Thyroid gland (tissue), 4 donors: Measurements from ENCODE around the gene CARNS1. TPM values are rescaled to one million over a fixed set of nuclear protein-coding genes. Genes with fewer than 3 reads are reported as not detected.

ENCODE experiments used
- DNase-seq, 2 donors: peaks; one replicate each; pipeline ENCODE4 v3.0.0-alpha.2; 2019
- H3K27ac ChIP-seq, 3 donors: fragments of 200-600 bp; sonication (generic); 1 replicate in 2 of 3; 2 replicates in 1 of 3; pipeline ENCODE4 v1.5.1; 2016 to 2019; ENCODE audit warnings: mild to moderate bottlenecking in 1 of 3, moderate library complexity in 1 of 3
- H3K27me3 ChIP-seq: fragments of 200-600 bp; sonication (generic); one replicate; pipeline ENCODE4 v1.5.1; 2019
- H3K36me3 ChIP-seq, 2 donors: fragments of 200-600 bp; sonication (generic); one replicate each; pipeline ENCODE4 v1.5.1; 2016 to 2019
- H3K4me1 ChIP-seq, 2 donors: fragments of 200-600 bp; sonication (generic); one replicate each; pipeline ENCODE4 v1.5.1; 2017 to 2019
- H3K4me3 ChIP-seq, 3 donors: fragments of 200-600 bp; sonication (generic); replicated peaks in 1 of 3; 1 replicate in 2 of 3; 2 replicates in 1 of 3; pipeline ENCODE4 v1.5.1; 2016; ENCODE audit warnings: mild to moderate bottlenecking in 1 of 3
- H3K9me3 ChIP-seq: fragments of 200-600 bp; sonication (generic); one replicate; pipeline ENCODE4 v1.5.1; 2017
- CTCF ChIP-seq, 6 experiments: fragments of 200-600 bp in 3 of 6; fragments of 450-650 bp in 3 of 6; sonication (generic) in 3 of 6; IDR thresholded peaks; one replicate each; pipeline ENCODE4 v1.5.1; 2016 to 2019; ENCODE audit warnings: antibody characterized with exemption in 6 of 6, mild to moderate bottlenecking in 2 of 6, inconsistent platforms in 1 of 6, moderate library complexity in 1 of 6
- POLR2A ChIP-seq, 2 donors: fragments of 450-650 bp; IDR thresholded peaks; one replicate each; pipeline ENCODE4 v1.6.1; 2017; ENCODE audit warnings: antibody characterized with exemption in 2 of 2, mild to moderate bottlenecking in 2 of 2, moderate library complexity in 1 of 2
- WGBS, 2 donors: methylation state at CpG; one replicate each; pipeline ENCODE4 v1.1.5; 2017; 5-methylcytosine and 5-hydroxymethylcytosine counted together
- intact Hi-C: fragments of 100-400 bp; cut with DNase I; formaldehyde crosslinking; loops from one replicate; pipeline ENCODE4 v1.15.1; 2023
- total RNA-seq, 4 donors: library from RNA; depleted of rRNA; stranded (reverse); fragments of >200 nt; gene quantifications; one replicate each; pipeline ENCODE4 v1.2.3, GENCODE V29; 2016

The CARNS1 gene
- total RNA-seq, 4 donors from 2014 or later, result 3.8 to 9.8 (median 5.9) TPM

GRCh38 chr11:67466367-67466766, 50.9 kb downstream of the CARNS1 start:
- no peaks in the 10 kb centered on the region for H3K9me3 ChIP-seq
- H3K27me3 ChIP-seq, result no peaks in the 10 kb centered on the region
- peak; percentile 41 to 51 for DNase-seq
- no peak overlapping the region for H3K4me3 ChIP-seq
- intact Hi-C loops, result loop anchor here (5.0 to 10.0 kb wide), 2 partner anchors 44 to 72 kb away; partner anchors contain the start of gene RAD9A
- peaks cover 25 to 52% of the 10 kb centered on the region in 2 donors for H3K4me1 ChIP-seq
- no peaks in the 10 kb centered on the region for H3K36me3 ChIP-seq
- H3K27ac ChIP-seq, result no peak overlapping the region
- 87 to 93% methylated on average over 4 to 5 of the region's 5 CpGs for WGBS, 2 donors
- no peak for TF ChIP-seq POLR2A (IDR thresholded peaks at IDR 0.05)
- no peak for TF ChIP-seq CTCF (IDR thresholded peaks at IDR 0.05)

GRCh38 chr11:67466962-67467771, 51.7 kb downstream of the CARNS1 start:
- DNase-seq, result no peak
- intact Hi-C loops, result loop anchor here (5.0 to 10.0 kb wide), 2 partner anchors 45 to 72 kb away; partner anchors contain the start of gene RAD9A

GRCh38 chr11:67468056-67468455, 52.6 kb downstream of the CARNS1 start:
- no peaks in the 10 kb centered on the region for H3K36me3 ChIP-seq
- H3K9me3 ChIP-seq, result no peaks in the 10 kb centered on the region
- 8 to 10% methylated on average over 5 of the region's 5 CpGs for WGBS, 2 donors
- TF ChIP-seq CTCF (IDR thresholded peaks at IDR 0.05), result no peak
- peak in 1 of 2 donors; percentile 25 for TF ChIP-seq POLR2A (IDR thresholded peaks at IDR 0.05)
- H3K27ac ChIP-seq, result peak overlapping the region; percentile 67 to 75 (median 69)
- peak overlapping the region; percentile 66 to 92 (median 82) for H3K4me3 ChIP-seq
- H3K4me1 ChIP-seq, result peaks cover 25 to 52% of the 10 kb centered on the region in 2 donors
- DNase-seq, result peak; percentile 96 to 97
- intact Hi-C loops, result loop anchor here (5.0 to 10.0 kb wide), 2 partner anchors 46 to 73 kb away; partner anchors contain the start of gene RAD9A
- no peaks in the 10 kb centered on the region for H3K27me3 ChIP-seq

More at GRCh38 chr11:67466962-67467771, 51.7 kb downstream of the CARNS1 start:
- TF ChIP-seq CTCF (IDR thresholded peaks at IDR 0.05), result no peak
- no peak for TF ChIP-seq POLR2A (IDR thresholded peaks at IDR 0.05)
- Histone ChIP-seq H3K9me3 (no peaks in the 10 kb centered on the region), H3K27ac (peak overlapping the region; percentile 67 to 75 (median 69)), H3K27me3 (no peaks in the 10 kb centered on the region), H3K4me1 (peaks cover 25 to 52% of the 10 kb centered on the region in 2 donors), H3K4me3 (no peak overlapping the region), H3K36me3 (no peaks in the 10 kb centered on the region)
- 67 to 68% methylated on average over 10 to 11 of the region's 11 CpGs for WGBS, 2 donors

- 4 to 17% methylated on average over 3 to 5 of the region's 6 CpGs for WGBS, 2 donors
- H3K9me3 ChIP-seq, result no peaks in the 10 kb centered on the region
- no peak for DNase-seq
- H3K4me1 ChIP-seq, result peaks cover 25 to 52% of the 10 kb centered on the region in 2 donors
- peak overlapping the region; percentile 66 to 92 (median 82) for H3K4me3 ChIP-seq
- peak overlapping the region; percentile 39 to 75 (median 67) for H3K27ac ChIP-seq
- H3K27me3 ChIP-seq, result no peaks in the 10 kb centered on the region
- TF ChIP-seq CTCF (IDR thresholded peaks at IDR 0.05) (no peak), POLR2A (IDR thresholded peaks at IDR 0.05) (no peak)
- intact Hi-C loops, result loop anchor here (5.0 to 10.0 kb wide), 2 partner anchors 46 to 74 kb away; partner anchors contain the start of gene RAD9A
- no peaks in the 10 kb centered on the region for H3K36me3 ChIP-seq
Observed at GRCh38 chr11:67468456-67468758, 52.9 kb downstream of the CARNS1 start.
